ENCODE measurements around the gene PPP1R1B.

GRCh38 chr17:39633570-39634183 lies 6.9 kb downstream of the PPP1R1B start:
- TF ChIP-seq TAF1 (IDR thresholded peaks at IDR 0.05; ENCODE audit: borderline replicate concordance, low read depth, low read length) (no peak), POLR2A (IDR thresholded peaks at IDR 0.05; ENCODE audit: low read depth, low read length) (no peak)

All from GM12892 (cell line).